IPS DF 6.9 (cell line): ENCODE data around the gene FAM107B.

Source experiments
- DNase-seq: peaks from one replicate; pipeline ENCODE4 v3.0.0-alpha.2; 2013; ENCODE audit warnings: low read depth, low spot score
- H3K27ac ChIP-seq: one replicate; pipeline ENCODE4 v1.5.1; 2013; ENCODE audit warnings: low read length, control low read depth
- H3K27me3 ChIP-seq: 2 replicates; pipeline ENCODE4 v1.6.1; 2013; ENCODE audit warnings: mild to moderate bottlenecking, low read length; ENCODE audit not compliant: control insufficient read depth, insufficient read depth
- H3K36me3 ChIP-seq: 2 replicates; pipeline ENCODE4 v1.6.1; 2013; ENCODE audit warnings: low read length; ENCODE audit not compliant: control insufficient read depth, insufficient read depth
- H3K4me1 ChIP-seq: 2 replicates; pipeline ENCODE4 v1.6.1; 2013; ENCODE audit warnings: low read length; ENCODE audit not compliant: control insufficient read depth, insufficient read depth
- H3K4me3 ChIP-seq: 2 replicates; pipeline ENCODE4 v1.5.1; 2013; ENCODE audit warnings: mild to moderate bottlenecking, low read length
- H3K9me3 ChIP-seq: 2 replicates; pipeline ENCODE4 v1.6.1; 2013; ENCODE audit warnings: low read length, inconsistent platforms; ENCODE audit not compliant: control insufficient read depth, insufficient read depth
- WGBS: extraction: QIAGEN DNeasy Blood & Tissue Kit; methylation state at CpG from one replicate; pipeline ENCODE4 v1.1.7; 2013; ENCODE audit warnings: mixed read lengths, missing lambda C conversion rate; ENCODE audit not compliant: insufficient read length, insufficient coverage; 5-methylcytosine and 5-hydroxymethylcytosine counted together

FAM107B gene

DNA sequence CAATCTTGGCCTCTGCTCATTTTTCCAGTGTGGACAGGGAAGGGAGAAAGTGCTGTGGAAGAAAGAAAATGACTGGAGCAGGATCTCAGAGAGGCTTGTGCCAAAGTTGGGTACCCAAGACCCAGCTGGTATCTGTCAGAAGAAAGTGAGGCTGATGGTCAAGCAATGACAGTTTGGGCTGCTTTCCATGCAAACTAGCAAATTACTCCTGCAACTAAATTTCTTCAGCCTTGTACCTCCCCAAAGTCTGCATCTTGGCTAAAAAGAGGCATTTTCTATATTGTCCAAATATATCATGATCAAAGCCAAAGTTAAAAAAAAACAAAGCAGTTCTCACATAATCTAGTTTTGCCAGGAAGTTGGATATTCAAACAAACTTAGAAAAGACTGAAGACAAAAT is 235.5 kb downstream of the FAM107B start:
- H3K36me3 ChIP-seq = no peaks in the 10 kb centered on the region
- H3K9me3 ChIP-seq = no peaks in the 10 kb centered on the region
- no peaks in the 10 kb centered on the region for H3K27me3 ChIP-seq
- no peaks in the 10 kb centered on the region for H3K4me1 ChIP-seq
- no peak overlapping the region for H3K4me3 ChIP-seq
- no peak for DNase-seq
- no peak overlapping the region for H3K27ac ChIP-seq

GRCh38 chr10:14536241-14537213 is 238.2 kb downstream of the FAM107B start:
- Histone ChIP-seq H3K4me3 (no peak overlapping the region), H3K4me1 (no peaks in the 10 kb centered on the region), H3K27ac (no peak overlapping the region), H3K27me3 (no peaks in the 10 kb centered on the region), H3K9me3 (no peaks in the 10 kb centered on the region), H3K36me3 (no peaks in the 10 kb centered on the region)
- WGBS = no CpG with 5 or more reads among the region's 21 CpGs
- peak; percentile 80 for DNase-seq

- no peaks in the 10 kb centered on the region for H3K9me3 ChIP-seq
- H3K4me1 ChIP-seq = no peaks in the 10 kb centered on the region
- no peak overlapping the region for H3K4me3 ChIP-seq
- no peak overlapping the region for H3K27ac ChIP-seq
- no peaks in the 10 kb centered on the region for H3K36me3 ChIP-seq
- H3K27me3 ChIP-seq = no peaks in the 10 kb centered on the region
- no CpG with 5 or more reads among the region's 7 CpGs for WGBS
- no peak for DNase-seq
These were observed 239.1 kb downstream of the FAM107B start for GRCh38 chr10:14535457-14536130.

DNA sequence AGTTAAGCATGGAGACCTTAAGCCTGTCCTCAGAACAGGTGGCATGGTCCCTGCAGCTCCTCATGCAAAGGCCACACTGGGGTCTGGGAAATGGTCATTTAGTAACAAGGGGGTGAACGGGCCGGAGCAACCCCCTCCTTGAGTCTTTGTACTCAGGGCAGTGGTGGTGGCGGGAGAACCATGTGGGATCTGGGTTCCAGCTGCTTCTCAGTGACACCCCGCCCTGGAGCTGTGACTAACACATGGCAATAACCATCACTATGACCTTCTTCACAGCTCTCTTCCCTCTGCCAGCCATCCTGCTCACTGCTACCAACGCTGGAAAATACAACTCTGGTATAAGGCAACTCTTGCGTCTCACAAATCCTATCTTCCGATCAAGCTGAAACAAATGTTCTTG is 240.5 kb downstream of the FAM107B start:
- no CpG with 5 or more reads among the region's 7 CpGs for WGBS
- Histone ChIP-seq H3K4me1 (no peaks in the 10 kb centered on the region), H3K27ac (no peak overlapping the region), H3K27me3 (no peaks in the 10 kb centered on the region), H3K36me3 (no peaks in the 10 kb centered on the region), H3K4me3 (no peak overlapping the region), H3K9me3 (no peaks in the 10 kb centered on the region)
- DNase-seq = no peak

GRCh38 chr10:14533295-14533694 is 241.4 kb downstream of the FAM107B start:
- H3K27ac ChIP-seq = no peak overlapping the region
- no peak for DNase-seq
- no peaks in the 10 kb centered on the region for H3K36me3 ChIP-seq
- H3K9me3 ChIP-seq = no peaks in the 10 kb centered on the region
- no peaks in the 10 kb centered on the region for H3K27me3 ChIP-seq
- H3K4me3 ChIP-seq = no peak overlapping the region
- no peaks in the 10 kb centered on the region for H3K4me1 ChIP-seq
- no CpG with 5 or more reads among the region's 16 CpGs for WGBS

GRCh38 chr10:14532473-14533251 is 242.0 kb downstream of the FAM107B start:
- Histone ChIP-seq H3K4me3 (no peak overlapping the region), H3K36me3 (no peaks in the 10 kb centered on the region), H3K27ac (no peak overlapping the region), H3K27me3 (no peaks in the 10 kb centered on the region), H3K4me1 (no peaks in the 10 kb centered on the region), H3K9me3 (no peaks in the 10 kb centered on the region)
- WGBS = no CpG with 5 or more reads among the region's 17 CpGs
- no peak for DNase-seq

GRCh38 chr10:14531974-14532373 is 242.7 kb downstream of the FAM107B start:
- no peaks in the 10 kb centered on the region for H3K9me3 ChIP-seq
- no CpG with 5 or more reads among the region's 5 CpGs for WGBS
- H3K4me1 ChIP-seq = no peaks in the 10 kb centered on the region
- H3K4me3 ChIP-seq = no peak overlapping the region
- no peaks in the 10 kb centered on the region for H3K27me3 ChIP-seq
- H3K27ac ChIP-seq = no peak overlapping the region
- DNase-seq = no peak
- H3K36me3 ChIP-seq = no peaks in the 10 kb centered on the region

DNA sequence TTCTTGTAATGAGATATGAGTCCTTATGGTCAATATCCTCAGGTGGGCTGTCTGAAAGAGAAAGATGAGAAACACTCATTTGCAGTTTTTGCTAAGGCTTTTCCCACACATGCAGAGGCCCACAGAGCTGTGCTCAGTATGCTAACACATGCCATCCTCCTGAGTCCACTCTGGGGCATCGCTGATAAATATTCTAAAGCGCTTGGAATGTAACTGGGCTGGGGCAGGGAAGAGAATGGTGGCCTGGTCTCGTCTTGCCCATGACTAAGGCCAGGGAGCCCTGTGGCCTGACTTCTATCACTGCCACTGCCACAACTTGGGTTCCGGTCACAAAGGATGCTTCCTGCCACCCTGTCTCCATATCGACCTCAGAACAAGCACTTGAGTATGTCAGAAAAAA is 244.2 kb downstream of the FAM107B start:
- no peaks in the 10 kb centered on the region for H3K4me1 ChIP-seq
- H3K27ac ChIP-seq = no peak overlapping the region
- no peak for DNase-seq
- no CpG with 5 or more reads among the region's 5 CpGs for WGBS
- H3K9me3 ChIP-seq = no peaks in the 10 kb centered on the region
- H3K27me3 ChIP-seq = no peaks in the 10 kb centered on the region
- H3K4me3 ChIP-seq = no peak overlapping the region
- H3K36me3 ChIP-seq = no peaks in the 10 kb centered on the region

- Histone ChIP-seq H3K4me1 (no peaks in the 10 kb centered on the region), H3K9me3 (no peaks in the 10 kb centered on the region), H3K27ac (no peak overlapping the region), H3K27me3 (no peaks in the 10 kb centered on the region), H3K4me3 (no peak overlapping the region), H3K36me3 (no peaks in the 10 kb centered on the region)
- no CpG with 5 or more reads among the region's 3 CpGs for WGBS
- DNase-seq = no peak
These were observed 245.3 kb downstream of the FAM107B start for GRCh38 chr10:14529351-14529750.

- no CpG with 5 or more reads among the region's 2 CpGs for WGBS
- no peaks in the 10 kb centered on the region for H3K27me3 ChIP-seq
- no peaks in the 10 kb centered on the region for H3K4me1 ChIP-seq
- no peak overlapping the region for H3K27ac ChIP-seq
- DNase-seq = no peak
- no peaks in the 10 kb centered on the region for H3K9me3 ChIP-seq
- no peak overlapping the region for H3K4me3 ChIP-seq
- no peaks in the 10 kb centered on the region for H3K36me3 ChIP-seq
These were observed 246.2 kb downstream of the FAM107B start for GRCh38 chr10:14528450-14528849.
